Right lobe of liver (tissue), 6 donors: ENCODE results near the gene ZNF430. TPM values are rescaled to one million over a fixed set of nuclear protein-coding genes. Genes with fewer than 3 reads are reported as not detected.
"Not testable (repeated sequence)": the region's sequence is repeated elsewhere in the genome, so short reads cannot be mapped to it uniquely, and the experiment has no call there.

Source experiments
- ATAC-seq, 4 donors: fragments of 200-7000 bp; cut with Tn5 transposase; one replicate each; pipeline ENCODE4 v1.9.1; 2020; ENCODE audit warnings: mild to moderate bottlenecking in 4 of 4, moderate library complexity in 4 of 4
- DNase-seq, 3 donors: peaks; one replicate each; pipeline ENCODE4 v3.0.0-alpha.2; 2020
- H3K27ac ChIP-seq, 3 donors: fragments of 200-600 bp; one replicate each; pipeline ENCODE4 v1.8.0; 2022
- H3K27me3 ChIP-seq, 2 donors: fragments of 200-600 bp; one replicate each; pipeline ENCODE4 v1.8.0; 2022
- H3K36me3 ChIP-seq, 4 donors: fragments of 200-600 bp; sonication (generic) in 1 of 4; one replicate each; pipeline versions ENCODE4 v1.5.1 to v1.8.0; 2017 to 2022; ENCODE audit warnings: control low read depth in 1 of 4
- H3K4me1 ChIP-seq, 4 donors: fragments of 200-600 bp; sonication (generic) in 1 of 4; one replicate each; pipeline versions ENCODE4 v1.5.1 to v1.8.0; 2017 to 2022; ENCODE audit warnings: control low read depth in 1 of 4
- H3K4me3 ChIP-seq, 3 donors: fragments of 200-600 bp; one replicate each; pipeline ENCODE4 v1.8.0; 2022
- H3K9me3 ChIP-seq, 4 donors: fragments of 200-600 bp; sonication (generic) in 1 of 4; one replicate each; pipeline versions ENCODE4 v1.5.1 to v1.8.0; 2017 to 2022; ENCODE audit warnings: control low read depth in 1 of 4
- CTCF ChIP-seq, 4 donors: fragments of 200-600 bp in 3 of 4; fragments of 450-650 bp in 1 of 4; IDR thresholded peaks; one replicate each; pipeline versions ENCODE4 v1.5.1 to v1.8.0; 2016 to 2022; ENCODE audit warnings: antibody characterized with exemption in 4 of 4, mild to moderate bottlenecking in 2 of 4
- POLR2A ChIP-seq: fragments of 450-650 bp; IDR thresholded peaks from one replicate; pipeline ENCODE4 v1.6.1; 2017; ENCODE audit warnings: antibody characterized with exemption, mild to moderate bottlenecking
- WGBS: methylation state at CpG from one replicate; pipeline ENCODE4 v1.1.6; 2018; ENCODE audit warnings: low coverage, low lambda C conversion rate; ENCODE audit not compliant: insufficient coverage; ENCODE audit errors: missing lambda C conversion rate; 5-methylcytosine and 5-hydroxymethylcytosine counted together
- intact Hi-C, 2 donors: fragments of 100-400 bp; cut with DNase I; formaldehyde crosslinking; loops; one replicate each; pipeline versions ENCODE4 v1.11.2 to v1.14.1; 2022
- long read RNA-seq: library from polyadenylated mRNA; unstranded; transcript quantifications from one replicate; pipeline ENCODE4 v2.0.0, GENCODE V29; 2019
- total RNA-seq, 6 experiments: library from RNA; depleted of rRNA in 2 of 6; stranded (reverse); fragments of >200 nt in 2 of 6; fragmentation: NEBNext Ultra II Directional in 3 of 6; extraction: Animal tissue kit (Norgen Biotek cat#: 25700) in 3 of 6; gene quantifications; one replicate each; pipeline versions ENCODE4 v1.1.0 to v1.2.4, GENCODE V29; 2016 to 2023
- donor health status: DM: no; HTN: yes; CAD: no.
- donor health status: DM: no; HTN: no; CAD: no.
- donor health status: DM: no; HTN: no; CAD: no.
- donor health status: DM: no; HTN: yes; CAD: no.
- donor health status: DM: no; HTN: yes; CAD: no.

ZNF430 gene
- total RNA-seq = 1 to 10 TPM in 4 of 6 experiments, under 1 TPM in 2; 0.44 to 2.2 (median 1.2) TPM
- long read RNA-seq = 0 reads

- Histone ChIP-seq H3K27ac (peak within 1 kb of the TSS in 2 of 3 donors; percentile 57 to 84), H3K4me1 (no peaks in the 10 kb centered on the region), H3K4me3 (peak within 1 kb of the TSS; percentile 55 to 68 (median 60)), H3K36me3 (no peaks in the 10 kb centered on the region), H3K9me3 (no peaks in the 10 kb centered on the region), H3K27me3 (no peaks in the 10 kb centered on the region)
- intact Hi-C loops = no loop called here
- ATAC-seq (peak; percentile 98 to 100 (median 98)), DNase-seq (peak; percentile 83 to 88 (median 84))
- WGBS = 8% methylated on average over 19 of the region's 44 CpGs
- TF ChIP-seq POLR2A (peak; percentile 25), CTCF (IDR thresholded peaks at IDR 0.05) (no peak)
Measured at GRCh38 chr19:21020298-21021227, at the start of gene ZNF430. ZNF430 (plus strand) TSS chr19:21020657; CDS start chr19:21020801, 144 bp downstream.

- H3K36me3 ChIP-seq, DNase-seq, H3K4me1 ChIP-seq, H3K4me3 ChIP-seq, H3K9me3 ChIP-seq, ATAC-seq, intact Hi-C loops, H3K27ac ChIP-seq, H3K27me3 ChIP-seq: not testable (repeated sequence)
- WGBS = 71% methylated on average over 2 of the region's 2 CpGs
Measured at GRCh38 chr19:20992788-20993187, 27.7 kb upstream of the ZNF430 start.

- intact Hi-C loops = no loop called here
- no peaks in the 10 kb centered on the region for H3K36me3 ChIP-seq
- no peak overlapping the region for H3K27ac ChIP-seq
- TF ChIP-seq POLR2A (no peak), CTCF (IDR thresholded peaks at IDR 0.05) (no peak)
- DNase-seq = peak; percentile 55 to 69 (median 67)
- H3K9me3 ChIP-seq = no peaks in the 10 kb centered on the region
- H3K27me3 ChIP-seq = no peaks in the 10 kb centered on the region
- no peaks in the 10 kb centered on the region for H3K4me1 ChIP-seq
- ATAC-seq = peak; percentile 92 to 97 (median 96)
- WGBS = 10% methylated on average over 9 of the region's 29 CpGs
- H3K4me3 ChIP-seq = peak overlapping the region; percentile 16 to 19 (median 17)
Measured at GRCh38 chr19:20999731-21000352, 20.6 kb upstream of the ZNF430 start.

- 11% methylated on average over 9 of the region's 11 CpGs for WGBS
- H3K9me3 ChIP-seq, ATAC-seq, H3K27ac ChIP-seq, DNase-seq, H3K36me3 ChIP-seq, H3K27me3 ChIP-seq, intact Hi-C loops, H3K4me1 ChIP-seq: not testable (repeated sequence)
- H3K4me3 ChIP-seq = peak overlapping the region; percentile 55 to 68 (median 60)
Measured at GRCh38 chr19:21021238-21021637, 781 bp downstream of the ZNF430 start.

- Histone ChIP-seq H3K9me3 (no peaks in the 10 kb centered on the region), H3K27me3 (no peaks in the 10 kb centered on the region), H3K4me1 (no peaks in the 10 kb centered on the region), H3K36me3 (no peaks in the 10 kb centered on the region), H3K27ac (no peak overlapping the region), H3K4me3 (no peak overlapping the region)
- TF ChIP-seq POLR2A (no peak), CTCF (IDR thresholded peaks at IDR 0.05) (no peak)
- DNase-seq = no peak
- 66% methylated on average over 2 of the region's 2 CpGs for WGBS
- intact Hi-C loops = no loop called here
- ATAC-seq = no peak
Measured at GRCh38 chr19:21022996-21023395, 2.5 kb downstream of the ZNF430 start.
